H9 (cell line): ENCODE data around the gene CHMP6. TPM values are rescaled to one million over a fixed set of nuclear protein-coding genes. Genes with fewer than 3 reads are reported as not detected.

Experiments
- DNase-seq: peaks from one replicate; pipeline ENCODE4 v3.0.0-alpha.2; 2017
- H2AFZ ChIP-seq: one replicate; pipeline ENCODE4 v1.6.1; 2013; ENCODE audit warnings: mild to moderate bottlenecking, low read length, control low read depth, moderate library complexity
- H2AK5ac ChIP-seq: 2 replicates; pipeline ENCODE4 v1.6.1; 2013; ENCODE audit warnings: low read length, control low read depth, mixed read lengths; ENCODE audit not compliant: insufficient read length
- H2BK120ac ChIP-seq: one replicate; pipeline ENCODE4 v1.6.1; 2013; ENCODE audit warnings: low read depth, mild to moderate bottlenecking, low read length, control low read depth, inconsistent platforms; ENCODE audit not compliant: poor library complexity, severe bottlenecking
- H2BK12ac ChIP-seq: 2 replicates; pipeline ENCODE4 v1.6.1; 2013; ENCODE audit warnings: low read length, control low read depth, mixed read lengths, low read depth; ENCODE audit not compliant: insufficient read length
- H2BK15ac ChIP-seq: 2 replicates; pipeline ENCODE4 v1.6.1; 2013; ENCODE audit warnings: low read depth, low read length, control low read depth
- H2BK20ac ChIP-seq: one replicate; pipeline ENCODE4 v1.6.1; 2013; ENCODE audit warnings: low read depth, mild to moderate bottlenecking, low read length, control low read depth, inconsistent platforms; ENCODE audit not compliant: poor library complexity, severe bottlenecking
- H2BK5ac ChIP-seq: 2 replicates; pipeline ENCODE4 v1.6.1; 2013; ENCODE audit warnings: low read length, control low read depth, mixed read lengths; ENCODE audit not compliant: insufficient read length
- H3K14ac ChIP-seq: 2 replicates; pipeline ENCODE4 v1.6.1; 2013; ENCODE audit warnings: low read length, control low read depth; ENCODE audit not compliant: insufficient read depth
- H3K18ac ChIP-seq: 2 replicates; pipeline ENCODE4 v1.6.1; 2013; ENCODE audit warnings: low read depth, mild to moderate bottlenecking, mixed read lengths, low read length, control low read depth; ENCODE audit not compliant: insufficient read length
- H3K23ac ChIP-seq: 2 replicates; pipeline ENCODE4 v1.6.1; 2013; ENCODE audit warnings: low read length, control low read depth, mixed read lengths, low read depth; ENCODE audit not compliant: insufficient read length
- H3K23me2 ChIP-seq: 2 replicates; pipeline ENCODE4 v1.6.1; 2013; ENCODE audit warnings: low read depth, mild to moderate bottlenecking, mixed read lengths, low read length, control low read depth; ENCODE audit not compliant: insufficient read length, poor library complexity, severe bottlenecking
- H3K27ac ChIP-seq: 2 replicates; pipeline ENCODE4 v1.5.1; 2013; ENCODE audit warnings: low read length, control low read depth, mixed read lengths, low read depth; ENCODE audit not compliant: insufficient read length
- H3K27me3 ChIP-seq: 2 replicates; pipeline ENCODE4 v1.6.1; 2013; ENCODE audit warnings: low read length, control low read depth, inconsistent platforms; ENCODE audit not compliant: insufficient read depth
- H3K4ac ChIP-seq: 2 replicates; pipeline ENCODE4 v1.6.1; 2013; ENCODE audit warnings: low read depth, mild to moderate bottlenecking, control low read depth, inconsistent platforms, low read length, moderate library complexity
- H3K4me1 ChIP-seq: 2 replicates; pipeline ENCODE4 v1.6.1; 2013; ENCODE audit warnings: low read length, control low read depth, inconsistent platforms; ENCODE audit not compliant: insufficient read depth
- H3K4me2 ChIP-seq: 2 replicates; pipeline ENCODE4 v1.6.1; 2013; ENCODE audit warnings: low read length, control low read depth, mixed read lengths; ENCODE audit not compliant: insufficient read length, insufficient read depth
- H3K56ac ChIP-seq: 2 replicates; pipeline ENCODE4 v1.6.1; 2013; ENCODE audit warnings: low read depth, mild to moderate bottlenecking, mixed read lengths, low read length, control low read depth; ENCODE audit not compliant: insufficient read length
- H3K79me1 ChIP-seq: 2 replicates; pipeline ENCODE4 v1.6.1; 2013; ENCODE audit warnings: low read depth, mild to moderate bottlenecking, moderate library complexity, low read length, control low read depth, inconsistent platforms; ENCODE audit not compliant: insufficient read depth, poor library complexity, severe bottlenecking
- H3K79me2 ChIP-seq: 2 replicates; pipeline ENCODE4 v1.6.1; 2013; ENCODE audit warnings: low read length, control low read depth, inconsistent platforms; ENCODE audit not compliant: insufficient read depth
- H3K9ac ChIP-seq: 2 replicates; pipeline ENCODE4 v1.6.1; 2013; ENCODE audit warnings: low read length, control low read depth, mixed read lengths; ENCODE audit not compliant: insufficient read length; ENCODE audit errors: extremely low read depth
- H3K9me3 ChIP-seq: one replicate; pipeline ENCODE4 v1.6.1; 2013; ENCODE audit warnings: low read depth, low read length, inconsistent platforms; ENCODE audit not compliant: control insufficient read depth
- H3T11ph ChIP-seq: one replicate; pipeline ENCODE4 v1.6.1; 2013; ENCODE audit warnings: mild to moderate bottlenecking, low read length, control low read depth, inconsistent platforms
- H4K20me1 ChIP-seq: one replicate; pipeline ENCODE4 v1.6.1; 2013; ENCODE audit not compliant: control insufficient read depth, insufficient read length, insufficient read depth
- H4K5ac ChIP-seq: 2 replicates; pipeline ENCODE4 v1.6.1; 2013; ENCODE audit warnings: low read depth, mild to moderate bottlenecking, mixed read lengths, low read length, control low read depth; ENCODE audit not compliant: insufficient read length
- H4K8ac ChIP-seq: replicated peaks from 2 replicates; pipeline ENCODE4 v1.6.1; 2013; ENCODE audit warnings: low read length, control low read depth, mixed read lengths, low read depth; ENCODE audit not compliant: insufficient read length
- H4K91ac ChIP-seq: 2 replicates; pipeline ENCODE4 v1.6.1; 2013; ENCODE audit warnings: low read depth, mild to moderate bottlenecking, moderate library complexity, mixed read lengths, low read length, control low read depth; ENCODE audit not compliant: insufficient read length
- H3K27ac Mint-ChIP-seq, 3 experiments: 2 replicates in 2 of 3; 3 replicates in 1 of 3; pipeline ENCODE4 v1.8.0; 2020 to 2021; ENCODE audit warnings: mixed read lengths in 3 of 3, mild to moderate bottlenecking in 1 of 3, moderate library complexity in 1 of 3
- H3K27me3 Mint-ChIP-seq: 2 replicates; pipeline ENCODE4 v1.8.0; 2021; ENCODE audit warnings: low read depth, mild to moderate bottlenecking, moderate library complexity, mixed read lengths
- H3K36me3 Mint-ChIP-seq, 3 experiments: 2 replicates in 2 of 3; 3 replicates in 1 of 3; pipeline ENCODE4 v1.8.0; 2020 to 2021; ENCODE audit warnings: low read depth in 3 of 3, mixed read lengths in 3 of 3; ENCODE audit not compliant: insufficient read depth in 1 of 3
- H3K4me1 Mint-ChIP-seq, 2 experiments: 2 replicates each; pipeline ENCODE4 v1.8.0; 2020; ENCODE audit warnings: mixed read lengths in 2 of 2
- H3K4me3 Mint-ChIP-seq, 2 experiments: 2 replicates in 1 of 2; 3 replicates in 1 of 2; pipeline ENCODE4 v1.8.0; 2020 to 2021; ENCODE audit warnings: mild to moderate bottlenecking in 2 of 2, mixed read lengths in 2 of 2, moderate library complexity in 1 of 2
- H3K9me3 Mint-ChIP-seq, 2 experiments: 2 replicates in 1 of 2; 3 replicates in 1 of 2; pipeline ENCODE4 v1.8.0; 2020; ENCODE audit warnings: mild to moderate bottlenecking in 2 of 2, mixed read lengths in 2 of 2, moderate library complexity in 1 of 2
- WGBS: extraction: QIAGEN DNeasy Blood & Tissue Kit; methylation state at CpG from one replicate; pipeline ENCODE4 v1.1.7; 2013; ENCODE audit warnings: missing lambda C conversion rate, low lambda C conversion rate, mixed read lengths; ENCODE audit not compliant: insufficient read length; ENCODE audit errors: extremely low coverage; 5-methylcytosine and 5-hydroxymethylcytosine counted together
- total RNA-seq: library from RNA; stranded (reverse); gene quantifications from 2 replicates; pipeline ENCODE4 v1.2.1, GENCODE V29; 2021
- TF ChIP-seq, protein P1 (sequence below): fragments of 200-600 bp; sonication (generic); conservative IDR thresholded peaks from 3 replicates; pipeline ENCODE4 v1.8.0; 2021; ENCODE audit warnings: antibody characterized with exemption, mild to moderate bottlenecking

Gene CHMP6
- total RNA-seq, 1 experiment from 2014 or later, result 23.4 TPM

DNA sequence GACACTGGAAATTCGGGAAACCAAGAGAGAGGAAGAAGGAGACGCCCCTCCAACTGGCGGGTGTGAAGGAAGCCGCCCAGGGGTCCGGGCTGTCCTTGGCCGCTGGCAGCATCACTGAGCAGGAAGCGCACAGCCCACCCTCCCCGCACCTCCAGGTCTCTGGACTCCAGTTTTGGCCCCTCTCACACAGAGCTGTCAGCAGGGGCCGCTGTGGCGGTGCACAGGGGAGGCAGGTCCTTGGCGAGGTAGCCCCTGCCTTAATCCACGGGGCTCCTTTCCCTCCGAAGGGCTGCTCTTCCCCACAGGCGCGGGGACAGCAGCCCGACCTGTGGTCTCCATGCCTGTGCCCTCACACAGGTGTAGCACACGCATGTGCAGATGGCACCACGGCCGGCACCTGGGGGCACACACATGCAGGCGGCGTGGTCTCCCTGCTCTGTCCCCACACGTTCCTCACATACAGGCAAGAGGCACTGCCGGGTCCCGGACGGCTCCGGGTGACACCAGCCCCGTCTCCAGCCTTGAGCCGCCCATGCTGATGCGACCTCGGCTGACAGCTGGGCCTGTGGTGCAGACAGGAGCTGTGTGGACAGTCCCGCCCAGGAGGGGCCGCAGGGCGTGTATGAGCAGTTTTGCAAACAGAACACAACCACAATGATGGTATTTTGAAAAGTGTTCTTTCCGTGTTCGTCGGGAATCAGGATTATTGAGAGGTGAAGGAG, 26.6 kb upstream of the CHMP6 start:
- TF ChIP-seq, protein P1, sequence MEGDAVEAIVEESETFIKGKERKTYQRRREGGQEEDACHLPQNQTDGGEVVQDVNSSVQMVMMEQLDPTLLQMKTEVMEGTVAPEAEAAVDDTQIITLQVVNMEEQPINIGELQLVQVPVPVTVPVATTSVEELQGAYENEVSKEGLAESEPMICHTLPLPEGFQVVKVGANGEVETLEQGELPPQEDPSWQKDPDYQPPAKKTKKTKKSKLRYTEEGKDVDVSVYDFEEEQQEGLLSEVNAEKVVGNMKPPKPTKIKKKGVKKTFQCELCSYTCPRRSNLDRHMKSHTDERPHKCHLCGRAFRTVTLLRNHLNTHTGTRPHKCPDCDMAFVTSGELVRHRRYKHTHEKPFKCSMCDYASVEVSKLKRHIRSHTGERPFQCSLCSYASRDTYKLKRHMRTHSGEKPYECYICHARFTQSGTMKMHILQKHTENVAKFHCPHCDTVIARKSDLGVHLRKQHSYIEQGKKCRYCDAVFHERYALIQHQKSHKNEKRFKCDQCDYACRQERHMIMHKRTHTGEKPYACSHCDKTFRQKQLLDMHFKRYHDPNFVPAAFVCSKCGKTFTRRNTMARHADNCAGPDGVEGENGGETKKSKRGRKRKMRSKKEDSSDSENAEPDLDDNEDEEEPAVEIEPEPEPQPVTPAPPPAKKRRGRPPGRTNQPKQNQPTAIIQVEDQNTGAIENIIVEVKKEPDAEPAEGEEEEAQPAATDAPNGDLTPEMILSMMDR, result peak; percentile 28; the same call in 2 of the 3 replicates
- H3K27ac Mint-ChIP-seq, result no peak overlapping the region; a peak in 3 of 7 replicates
- H3K36me3 Mint-ChIP-seq, result peaks cover 0 to 11% (median 5%) of the 10 kb centered on the region in 3 experiments; a peak in 4 of 7 replicates
- Histone ChIP-seq H3K79me2 (no peaks in the 10 kb centered on the region), H2AFZ (no peak overlapping the region), H4K91ac (no peak overlapping the region), H3K27me3 (no peaks in the 10 kb centered on the region), H3K18ac (no peak overlapping the region), H2BK20ac (no peak overlapping the region), H3T11ph (no peak overlapping the region), H3K56ac (no peak overlapping the region), H3K4ac (no peak overlapping the region), H2BK120ac (no peak overlapping the region), H3K4me2 (no peak overlapping the region), H3K4me1 (no peaks in the 10 kb centered on the region), H3K14ac (no peak overlapping the region; the same call in 1 of the 2 replicates), H2AK5ac (no peak overlapping the region), H2BK12ac (no peak overlapping the region), H3K9me3 (no peaks in the 10 kb centered on the region), H3K23ac (no peak overlapping the region), H3K9ac (no peak overlapping the region), H4K8ac (no peak overlapping the region), H3K27ac (no peak overlapping the region), H4K20me1 (no peaks in the 10 kb centered on the region), H2BK5ac (no peak overlapping the region), H4K5ac (no peak overlapping the region), H3K23me2 (no peaks in the 10 kb centered on the region), H2BK15ac (no peak overlapping the region), H3K79me1 (no peaks in the 10 kb centered on the region)
- H3K4me1 Mint-ChIP-seq, result peaks cover 7 to 9% of the 10 kb centered on the region in 2 experiments
- H3K27me3 Mint-ChIP-seq, result peaks cover 2% of the 10 kb centered on the region
- WGBS, result no CpG with 5 or more reads among the region's 36 CpGs
- DNase-seq, result no peak
- H3K4me3 Mint-ChIP-seq, result no peak overlapping the region
- H3K9me3 Mint-ChIP-seq, result no peaks in the 10 kb centered on the region
